Stimulated activated CD8-positive, alpha-beta memory T cell treated with anti-CD3 and anti-CD28 coated beads, Interleukin-15, amount 100 ng/mL, for 48 hours (primary cell): ENCODE measurements around the gene LRRC14B.

Source experiments
- DNase-seq, 2 donors: peaks; one replicate each; pipeline ENCODE4 v3.0.0-alpha.2; 2020; ENCODE audit warnings: low read depth in 2 of 2

Gene LRRC14B

GRCh38 chr5:174876-175465 lies 16.3 kb upstream of the LRRC14B start:
- DNase-seq = no peak

- DNase-seq = no peak
Measured at GRCh38 chr5:176296-176823, 14.9 kb upstream of the LRRC14B start.

- no peak for DNase-seq
Measured at GRCh38 chr5:178110-178509, 13.2 kb upstream of the LRRC14B start.

GRCh38 chr5:179401-179800 lies 11.9 kb upstream of the LRRC14B start:
- no peak for DNase-seq

- no peak for DNase-seq
Measured at GRCh38 chr5:180286-180918, 10.9 kb upstream of the LRRC14B start.

- no peak for DNase-seq
Measured at GRCh38 chr5:181160-181559, 10.1 kb upstream of the LRRC14B start.

GRCh38 chr5:181566-181965 lies 9.7 kb upstream of the LRRC14B start:
- DNase-seq = no peak

GRCh38 chr5:182126-182525 lies 9.2 kb upstream of the LRRC14B start:
- DNase-seq = no peak

GRCh38 chr5:184471-184870 lies 6.8 kb upstream of the LRRC14B start:
- DNase-seq = no peak

GRCh38 chr5:185095-186070 lies 5.9 kb upstream of the LRRC14B start:
- no peak for DNase-seq

- DNase-seq = no peak
Measured at GRCh38 chr5:186091-187041, 4.9 kb upstream of the LRRC14B start.

GRCh38 chr5:187042-187431 lies 4.3 kb upstream of the LRRC14B start:
- DNase-seq = no peak

GRCh38 chr5:187617-188451 lies 3.5 kb upstream of the LRRC14B start:
- no peak for DNase-seq

- peak; percentile 78 to 79 for DNase-seq
Measured at GRCh38 chr5:188488-189481, 2.5 kb upstream of the LRRC14B start.

GRCh38 chr5:189486-189885 lies 1.8 kb upstream of the LRRC14B start:
- no peak for DNase-seq

- DNase-seq = no peak
Measured at GRCh38 chr5:189976-190365, 1.3 kb upstream of the LRRC14B start.

GRCh38 chr5:190366-191035 lies 794 bp upstream of the LRRC14B start:
- DNase-seq = no peak

GRCh38 chr5:191949-192690 lies 825 bp downstream of the LRRC14B start:
- DNase-seq = no peak
